Measurements from ENCODE around the gene UBE3C.

DNA sequence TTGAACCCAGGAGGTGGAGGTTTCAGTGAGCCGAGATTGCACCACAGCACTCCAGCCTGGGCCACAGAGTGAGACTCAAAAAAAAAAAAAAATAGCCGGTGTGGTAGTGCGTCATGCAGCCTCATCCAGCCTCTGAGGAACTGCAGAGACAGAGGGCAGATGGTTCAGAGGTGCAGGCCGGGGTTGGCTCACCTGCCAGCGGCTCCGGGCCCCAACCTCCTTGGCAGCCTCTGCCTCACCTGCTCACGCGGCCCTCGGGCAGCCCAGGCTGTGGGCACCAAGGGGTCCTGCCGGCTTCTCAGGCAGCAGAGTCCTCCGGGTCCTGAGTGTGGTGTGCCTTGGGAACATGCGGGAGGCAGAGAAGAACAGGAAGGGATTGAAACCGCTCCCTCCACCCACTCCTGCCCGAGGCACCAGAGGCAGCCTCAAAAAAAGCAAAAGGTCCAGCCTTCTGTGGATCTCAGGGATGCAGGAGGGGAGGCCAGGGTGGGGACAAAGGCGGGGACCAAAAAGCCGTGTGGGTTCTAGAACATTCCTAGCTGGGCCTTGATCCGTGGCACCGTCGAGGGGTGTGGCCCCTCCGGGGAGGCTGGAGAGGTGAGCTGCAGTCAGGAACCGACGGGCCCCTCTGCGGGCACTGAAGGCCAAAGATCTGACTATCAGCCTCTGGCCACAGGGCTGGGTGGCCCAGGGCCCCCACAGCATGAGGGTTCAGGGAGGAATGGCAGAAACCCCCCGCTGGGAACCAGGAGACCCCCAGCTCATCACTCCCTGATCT, 142.7 kb downstream of the UBE3C start:
- TF ChIP-seq GATA2 (IDR thresholded peaks at IDR 0.05; ENCODE audit: low read depth, low read length) (no peak), GATA3 (IDR thresholded peaks at IDR 0.05; ENCODE audit: low read depth, low read length) (no peak)
